Measurements from ENCODE around the gene TMPRSS4.
A peak's percentile ranks its signal among the peaks of the same experiment; 100 is the strongest.

The TMPRSS4 gene

DNA sequence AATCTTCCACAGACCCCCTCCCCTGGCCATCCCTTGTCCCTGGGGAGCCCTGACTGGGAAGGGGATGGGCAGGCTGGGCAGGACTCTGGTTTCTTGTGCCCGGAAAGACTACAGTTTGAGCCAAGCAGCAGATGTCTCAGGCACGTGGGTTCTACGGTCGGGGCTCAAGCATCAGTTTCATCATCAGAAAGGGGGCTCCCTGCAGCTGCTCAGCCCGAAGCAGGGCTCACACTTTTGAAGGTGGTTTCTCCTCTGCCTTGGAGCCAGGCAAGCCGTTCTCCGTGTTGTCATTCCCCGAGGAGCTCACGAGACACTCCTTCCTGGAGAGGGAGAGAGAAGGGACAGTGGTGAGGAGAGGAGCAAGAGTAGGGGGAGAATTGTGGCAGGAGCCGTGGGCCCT is 59.9 kb downstream of the TMPRSS4 start:
- DNase-seq = no peak

DNA sequence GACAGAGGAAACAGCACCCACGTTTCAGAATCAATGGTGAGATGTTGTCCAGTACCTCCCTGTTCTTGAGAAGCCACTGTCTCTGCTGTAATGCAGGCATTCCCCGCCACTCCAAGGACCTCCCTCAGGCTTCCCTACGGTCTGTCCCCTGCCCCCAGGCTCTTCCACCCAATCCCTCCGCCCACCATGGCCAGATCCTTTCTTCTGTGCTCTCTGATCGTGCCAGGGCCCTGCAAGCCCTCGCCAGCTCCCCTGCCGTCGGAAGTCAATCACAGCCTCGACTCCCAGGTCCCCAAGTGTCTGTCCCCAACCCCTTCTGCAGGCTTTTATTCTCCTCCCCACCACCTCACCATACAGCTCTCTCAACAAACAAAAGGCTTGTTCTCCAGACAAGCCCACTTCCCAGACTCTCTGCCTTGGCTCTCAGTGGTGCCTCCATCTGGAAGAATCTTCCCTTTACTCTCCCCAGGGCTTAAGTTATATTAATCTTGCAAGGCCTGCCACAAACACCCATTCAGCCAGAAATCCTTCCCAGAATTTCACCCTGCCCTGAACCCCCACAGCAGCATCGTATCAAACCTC is 62.1 kb downstream of the TMPRSS4 start:
- DNase-seq = no peak

DNA sequence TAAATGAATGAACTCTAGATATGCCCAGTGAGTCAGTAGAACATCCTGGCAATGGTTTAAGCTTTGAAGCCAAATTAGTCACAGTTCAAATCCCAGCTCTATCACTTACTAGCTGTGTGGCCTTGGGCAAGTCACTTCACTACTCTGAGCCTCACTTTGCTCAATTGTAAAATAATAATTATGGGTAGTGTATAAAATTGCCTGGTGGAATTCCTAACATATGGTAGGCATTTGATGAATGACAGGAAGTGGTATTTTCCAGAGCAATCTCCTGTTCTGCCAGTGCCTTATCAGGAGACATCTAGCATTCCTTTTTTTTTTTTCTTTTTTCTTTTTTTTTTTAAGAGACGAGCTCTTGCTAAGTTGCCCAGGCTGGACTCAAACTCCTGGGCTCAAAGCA is 62.7 kb downstream of the TMPRSS4 start:
- DNase-seq = no peak

DNA sequence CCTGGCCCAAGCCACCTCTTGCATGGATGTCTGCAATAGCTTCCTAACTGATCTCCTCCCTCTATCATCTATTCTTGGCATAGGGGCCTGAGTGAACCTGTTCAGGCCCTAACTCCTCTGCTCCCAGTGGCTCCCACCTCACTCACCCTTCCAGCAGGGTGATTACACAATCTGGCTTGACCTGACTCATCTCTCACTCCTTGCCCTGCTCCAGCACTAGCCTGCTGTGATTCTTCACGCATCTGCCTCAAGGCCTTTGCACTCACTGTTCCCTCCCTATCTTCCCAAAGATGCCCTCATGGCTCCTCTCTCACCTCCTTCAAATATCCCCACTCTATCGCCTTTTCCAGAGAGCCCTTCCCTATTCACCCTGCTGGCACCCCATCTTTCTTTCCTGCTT is 65.2 kb downstream of the TMPRSS4 start:
- DNase-seq = no peak

DNA sequence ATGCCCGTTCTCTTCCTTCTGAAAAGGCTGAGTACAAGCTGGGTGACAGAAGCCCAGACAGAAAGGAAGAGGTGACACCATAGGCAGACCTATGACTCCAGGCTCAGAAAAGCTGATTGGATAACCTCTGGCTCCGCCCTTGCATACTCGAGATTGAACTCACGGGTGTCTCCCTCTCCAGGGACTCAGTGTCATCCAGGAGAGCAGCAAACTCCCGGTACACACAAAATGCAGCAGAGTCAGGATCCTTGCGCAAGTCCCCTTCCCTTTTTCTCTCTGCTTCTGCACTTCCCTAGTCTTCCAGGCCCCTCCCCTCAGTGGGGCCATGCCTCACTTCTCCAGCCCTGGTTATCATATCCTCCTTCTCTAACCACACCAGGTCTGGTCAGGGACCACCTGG is 65.9 kb downstream of the TMPRSS4 start:
- DNase-seq = no peak

DNA sequence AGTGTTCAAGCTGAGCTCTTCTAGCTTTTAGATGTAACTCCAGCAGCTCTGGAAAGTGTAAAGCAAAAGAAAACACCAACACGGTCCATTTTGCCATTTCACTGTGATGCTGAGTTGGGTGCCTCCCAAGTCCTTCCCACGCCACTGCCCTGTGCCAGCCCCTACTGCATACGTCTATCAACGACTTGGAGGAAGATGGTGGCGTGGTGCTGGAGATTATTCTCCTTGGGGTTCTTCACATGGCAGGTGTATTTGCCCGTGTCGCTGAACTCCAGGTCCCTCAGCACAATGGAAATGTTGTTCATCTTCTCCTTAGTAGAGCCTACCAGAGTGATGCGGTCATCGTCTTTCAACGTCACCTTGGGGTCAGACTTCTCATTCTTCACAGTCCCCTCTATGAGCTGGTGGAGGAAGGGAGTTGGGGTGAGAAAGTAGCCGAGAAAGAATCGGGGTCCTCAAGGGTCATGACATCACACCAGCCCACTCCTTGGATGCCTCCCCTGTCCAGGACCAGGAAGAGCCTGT is 66.8 kb downstream of the TMPRSS4 start:
- DNase-seq = no peak

DNA sequence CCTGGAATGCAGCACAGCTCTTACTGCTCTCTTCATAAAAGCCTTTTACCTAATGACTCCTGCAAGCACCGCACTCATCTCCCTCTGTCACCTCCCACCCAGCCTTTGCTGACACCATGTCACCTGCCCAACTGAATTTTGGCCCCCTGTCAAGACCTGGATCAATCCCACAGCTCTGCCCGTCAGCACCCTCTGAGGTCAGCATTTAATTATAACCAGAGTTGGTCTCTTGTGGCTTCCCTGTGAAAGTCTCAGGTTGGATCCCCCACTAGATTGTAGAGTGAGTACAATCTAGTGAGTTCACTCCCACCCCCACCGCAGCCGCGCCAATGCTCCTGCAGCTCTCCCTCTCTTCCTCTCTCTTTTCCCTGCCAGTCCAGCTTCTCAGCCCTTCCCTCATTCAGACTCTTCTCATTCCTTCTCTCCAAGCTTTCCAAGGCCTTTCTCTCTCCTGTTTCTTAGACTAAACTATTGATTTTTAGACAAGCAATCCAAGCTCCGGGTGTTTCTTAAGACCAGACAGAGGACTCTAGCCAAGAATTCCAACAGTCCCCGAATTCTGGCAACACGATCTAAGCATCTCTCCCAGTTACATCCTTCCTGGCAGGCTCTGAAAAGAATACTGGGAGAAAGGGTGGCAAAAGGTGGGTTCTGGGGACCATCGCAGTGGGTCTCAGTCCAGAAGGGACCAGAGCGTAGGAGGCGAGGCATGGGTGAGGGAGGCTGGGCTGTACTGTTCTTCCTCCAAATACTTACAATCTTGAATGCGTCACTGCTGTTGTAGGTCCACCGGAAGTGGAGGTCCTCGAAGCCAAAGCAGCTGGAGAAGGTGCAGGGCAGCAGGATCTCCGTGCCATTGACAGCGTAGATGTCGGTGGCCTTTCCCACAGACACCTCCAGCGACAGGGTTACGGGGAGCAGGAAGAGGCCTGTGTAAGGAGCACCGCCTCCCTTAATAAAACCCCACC is 67.7 kb downstream of the TMPRSS4 start:
- DNase-seq = no peak

DNA sequence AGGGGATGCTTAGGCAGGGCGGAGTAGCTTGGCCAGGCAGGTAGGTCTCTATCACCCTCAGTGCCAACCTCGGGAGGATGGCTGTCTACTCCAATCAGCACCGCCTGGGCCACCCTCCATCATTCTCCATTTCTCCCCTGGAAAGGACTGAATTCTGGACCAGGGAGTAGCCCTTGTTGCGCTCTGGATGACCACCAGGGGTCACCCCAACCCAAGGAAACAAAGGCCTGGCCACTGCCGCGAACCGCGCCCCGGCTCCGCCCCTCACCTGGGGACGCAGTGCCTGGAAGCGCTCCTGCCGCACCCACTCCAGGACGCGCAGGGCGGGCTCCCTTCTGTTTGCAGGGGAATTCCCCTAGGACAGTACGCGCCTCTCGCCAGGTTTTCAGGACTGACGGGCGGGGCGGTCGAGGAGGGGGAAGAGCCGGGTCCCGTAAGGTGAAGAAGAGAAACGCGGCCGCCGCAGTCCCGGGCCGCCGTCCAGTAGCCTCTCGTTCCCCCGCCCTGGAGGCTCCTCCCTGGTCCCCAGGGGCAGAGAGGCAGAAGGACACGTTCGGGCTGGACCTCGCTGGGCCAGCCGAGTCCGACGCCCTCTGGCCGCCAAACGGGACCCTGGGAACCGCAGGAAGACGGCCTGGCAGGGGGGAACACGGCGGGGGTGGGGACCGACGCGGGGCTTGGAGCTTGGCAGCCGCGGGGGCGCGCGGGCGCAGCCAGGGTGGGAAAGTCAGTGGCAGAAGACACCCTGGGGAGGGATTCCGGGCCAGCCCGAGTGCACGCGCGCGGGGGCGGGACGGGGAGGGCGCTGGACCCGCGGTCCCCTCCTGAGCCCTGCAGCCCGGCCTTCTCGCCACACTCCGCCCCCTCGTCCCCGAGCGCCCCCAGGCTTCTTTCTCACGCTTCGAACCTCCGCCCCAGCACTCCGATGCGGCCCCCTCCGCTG is 68.7 kb downstream of the TMPRSS4 start:
- peak; percentile 91 for DNase-seq

DNA sequence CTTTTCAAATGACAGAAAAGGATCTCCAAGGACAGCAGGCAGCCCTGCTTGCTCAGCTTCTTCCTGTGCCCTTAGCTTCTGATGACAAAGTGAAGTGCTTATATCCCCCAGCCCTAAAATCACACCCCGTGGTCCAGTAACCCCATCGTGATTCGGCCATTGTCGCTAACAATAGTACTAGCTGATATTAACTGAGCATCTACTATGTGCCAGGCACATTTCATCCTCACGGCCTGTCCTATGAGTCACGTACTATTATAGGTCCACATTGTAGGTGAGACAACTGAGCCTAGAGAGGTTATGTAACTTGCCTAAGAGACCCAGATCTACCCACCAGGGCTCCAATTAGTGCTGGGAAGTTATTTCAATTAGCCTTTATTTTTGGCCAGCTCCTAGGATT is 69.7 kb downstream of the TMPRSS4 start:
- DNase-seq = no peak

DNA sequence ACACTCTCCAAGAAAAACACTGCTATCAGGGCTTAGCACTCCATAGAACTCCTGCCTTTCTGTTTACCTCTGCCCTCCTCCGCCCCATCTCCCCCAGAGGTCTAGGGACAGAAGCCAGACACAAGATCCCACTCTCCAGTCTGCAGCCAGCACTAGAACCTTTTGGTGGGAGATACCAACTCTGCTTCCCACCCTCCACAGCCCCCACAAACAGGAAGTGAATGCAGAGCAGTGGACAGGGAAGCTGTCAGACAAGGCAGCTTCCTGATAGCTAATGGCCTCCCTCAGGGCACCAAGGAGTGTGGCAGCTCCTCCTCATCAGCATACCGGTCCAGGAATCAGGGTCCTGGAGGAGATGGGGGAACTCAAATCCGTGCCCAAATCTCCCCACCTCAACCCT is 70.6 kb downstream of the TMPRSS4 start:
- no peak for DNase-seq

DNA sequence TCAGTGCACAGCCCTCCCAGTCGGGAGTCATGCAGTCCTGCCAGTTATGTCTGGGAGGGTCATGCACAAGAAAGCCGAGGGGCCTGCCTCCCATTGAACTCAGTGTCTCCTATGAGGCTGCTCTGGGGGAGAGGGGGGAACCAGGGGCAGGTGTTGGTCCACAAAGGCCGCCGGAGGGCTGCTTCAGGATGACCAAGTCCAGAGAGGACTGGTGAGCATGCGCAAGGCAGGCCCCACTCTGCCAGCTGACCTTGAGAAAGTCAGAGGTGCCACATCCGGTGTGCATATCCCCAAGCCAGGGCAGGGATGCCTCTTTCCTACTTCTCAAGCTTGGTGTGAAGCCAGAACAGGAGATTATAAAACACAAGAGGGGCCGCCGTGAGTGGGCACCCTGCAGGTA is 71.4 kb downstream of the TMPRSS4 start:
- no peak for DNase-seq

DNA sequence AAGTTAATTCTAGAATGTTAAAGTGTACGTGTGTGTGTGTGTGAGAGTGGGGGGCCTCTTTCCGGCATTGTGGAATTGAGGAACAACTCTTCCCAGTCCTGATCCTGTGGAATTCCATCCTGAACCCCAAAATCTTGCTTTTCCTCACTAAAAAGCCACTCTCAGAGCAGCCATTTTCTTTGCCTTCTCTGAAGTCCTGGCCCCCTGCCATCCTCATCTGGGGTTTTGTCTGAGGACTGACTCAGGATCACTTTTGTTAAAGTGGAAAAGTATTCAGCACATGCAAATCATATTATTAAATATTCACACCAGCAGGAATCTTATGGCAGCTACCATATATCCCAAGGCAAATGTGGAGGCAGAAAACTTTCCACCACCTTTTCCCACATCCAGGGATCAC is 72.0 kb downstream of the TMPRSS4 start:
- DNase-seq = no peak

DNA sequence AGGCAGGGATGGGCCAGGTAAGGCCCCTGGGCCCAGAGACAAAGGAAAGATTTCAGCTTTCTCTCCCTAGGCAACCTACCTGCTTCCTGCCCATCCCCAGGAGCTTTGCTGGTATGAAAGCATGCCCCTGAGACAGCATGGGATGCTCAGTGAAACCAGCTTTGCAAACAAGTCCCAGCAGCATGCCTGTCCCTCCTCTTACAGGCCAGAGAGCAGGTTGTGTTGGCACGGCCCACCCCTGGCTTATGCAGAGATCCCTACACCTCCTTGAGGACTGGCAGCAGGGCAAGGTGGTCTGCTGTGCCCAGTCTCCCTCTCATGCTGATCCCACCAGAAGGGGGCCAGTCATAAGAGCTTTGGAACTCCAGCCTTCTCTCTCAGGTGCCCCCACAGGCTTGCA is 72.6 kb downstream of the TMPRSS4 start:
- DNase-seq = no peak

DNA sequence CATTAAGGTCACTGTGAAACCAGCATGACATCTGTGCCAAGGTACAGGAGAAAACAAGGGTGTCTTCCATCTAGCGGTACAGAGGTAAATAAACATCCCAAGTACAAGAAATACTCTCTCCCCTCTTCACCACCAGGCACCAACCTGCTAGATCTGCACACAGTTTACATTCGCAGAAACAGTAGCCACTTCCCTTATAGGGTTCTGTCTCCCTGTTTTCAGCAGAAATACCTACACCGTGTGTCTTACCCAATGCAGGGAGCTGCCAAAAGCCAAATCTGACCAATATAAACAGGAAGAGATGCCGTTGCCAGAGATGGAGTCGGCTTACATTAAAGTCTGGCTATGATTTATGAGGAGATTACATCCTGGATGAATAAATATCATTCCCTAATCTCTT is 74.6 kb downstream of the TMPRSS4 start:
- DNase-seq = no peak

DNA sequence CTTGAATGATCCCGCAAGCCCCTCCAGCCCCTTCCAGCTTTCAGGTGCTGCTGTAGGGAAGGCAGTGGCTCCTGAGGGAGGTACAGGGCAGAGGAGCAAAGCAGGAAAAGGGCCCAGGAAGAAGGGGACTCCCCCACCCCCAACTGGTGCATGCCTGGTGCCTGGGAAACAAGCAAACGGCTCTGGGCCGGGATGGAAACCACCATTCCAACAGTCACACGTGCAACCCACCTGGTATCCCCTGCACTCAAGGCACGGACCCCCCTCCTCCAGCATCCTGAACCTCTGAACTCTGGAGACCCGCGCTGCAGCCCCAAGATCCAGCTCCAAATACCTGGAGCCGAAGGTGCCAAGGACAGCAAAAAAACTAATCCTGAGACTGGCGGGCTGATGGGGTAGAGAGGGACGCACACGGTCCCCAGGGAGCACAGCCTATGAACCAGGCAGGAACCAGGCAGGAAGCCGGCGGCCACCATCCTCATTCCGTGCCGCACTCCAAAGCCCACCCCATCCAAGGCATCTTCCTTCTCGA is 75.2 kb downstream of the TMPRSS4 start:
- DNase-seq = no peak

DNA sequence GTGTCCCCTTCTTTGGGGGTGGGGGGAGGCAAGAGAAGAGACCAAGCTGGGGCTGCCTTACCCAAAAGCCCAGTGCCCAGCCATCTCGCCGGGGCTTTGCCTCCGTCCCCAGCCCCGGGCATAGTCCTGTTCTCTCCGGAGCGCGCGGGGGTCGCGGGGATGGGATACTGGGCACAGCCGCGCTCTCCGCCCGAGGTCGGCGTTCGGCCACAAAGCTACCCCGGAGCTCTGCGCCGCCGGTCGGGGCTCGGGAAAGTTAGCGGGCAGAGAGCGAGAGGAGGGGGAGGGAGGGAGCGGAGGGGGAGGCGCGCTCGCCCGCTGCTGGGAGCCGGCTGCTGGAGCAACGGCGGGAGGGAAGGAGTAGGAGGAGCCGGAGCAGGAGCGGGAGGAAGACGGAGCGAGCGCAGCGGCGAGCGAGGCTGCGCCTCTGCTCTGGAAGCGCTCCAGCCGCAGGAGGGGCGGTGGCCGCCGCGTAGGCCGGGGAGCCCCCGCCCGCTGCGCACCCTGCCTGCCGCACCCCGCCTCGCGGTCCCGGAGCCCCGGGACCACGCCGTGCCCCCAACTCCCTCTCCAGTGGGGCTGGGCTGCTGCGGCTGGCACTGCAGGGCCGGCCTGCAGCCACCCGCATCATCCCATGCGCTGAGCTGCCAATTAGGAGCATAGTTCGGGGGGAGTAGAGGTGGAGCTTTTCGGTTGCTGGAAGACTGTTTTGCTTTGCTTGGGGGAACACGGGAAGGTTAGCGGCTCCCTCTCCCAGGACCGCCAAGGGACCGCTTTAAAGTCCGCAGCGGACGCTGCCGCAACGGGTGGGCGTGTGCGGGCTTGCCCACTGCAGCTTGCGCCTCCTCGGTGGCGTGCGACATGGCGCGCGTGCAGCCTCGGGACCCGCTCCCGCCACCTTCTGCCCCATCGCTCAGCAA is 75.9 kb downstream of the TMPRSS4 start, which contains the start of gene SCN4B:
Gene SCN4B (minus strand): TSS at position 272 of the 920 bp plus-strand sequence. CDS start 150 bp downstream, at position 122.
- DNase-seq = no peak

DNA sequence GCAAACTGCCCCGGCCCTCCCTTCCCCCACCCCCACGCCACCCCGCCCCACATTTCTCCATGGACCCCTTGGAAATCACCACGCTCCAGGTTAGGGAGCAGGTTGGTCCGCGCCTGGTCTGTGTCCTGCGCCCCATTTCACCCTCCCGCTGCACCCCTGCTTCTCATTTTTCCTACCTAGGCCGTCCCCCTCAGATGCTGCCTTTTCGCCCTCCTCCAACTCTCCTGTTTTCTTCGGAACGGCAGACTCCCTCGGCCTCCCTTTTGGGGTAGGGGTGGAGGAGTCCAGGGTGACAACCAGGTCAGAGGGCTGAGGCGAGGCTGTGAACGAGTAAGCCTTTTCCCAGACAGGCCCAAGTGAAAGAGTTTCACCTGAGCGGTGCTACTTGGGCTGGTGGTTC is 76.6 kb downstream of the TMPRSS4 start:
- DNase-seq = no peak

DNA sequence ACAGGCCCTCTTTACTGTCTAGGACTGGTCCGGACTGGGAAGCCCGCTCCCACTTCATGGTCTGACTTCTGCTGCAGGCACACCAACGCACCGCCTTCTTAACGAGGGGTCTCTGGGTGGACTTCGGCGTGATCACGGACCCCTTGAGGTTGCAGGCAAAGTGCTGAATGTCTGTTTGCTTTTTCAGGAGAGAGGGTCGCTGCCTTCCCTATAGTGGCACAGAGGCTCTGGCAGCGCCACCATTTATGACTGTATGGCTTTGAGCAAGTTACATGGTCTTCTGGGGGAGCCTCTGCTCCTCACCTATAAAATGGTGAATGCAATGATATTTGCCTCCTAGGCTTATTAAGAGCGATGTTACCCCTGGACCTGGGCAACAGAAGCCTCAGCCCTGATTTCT is 77.1 kb downstream of the TMPRSS4 start:
- DNase-seq = no peak

DNA sequence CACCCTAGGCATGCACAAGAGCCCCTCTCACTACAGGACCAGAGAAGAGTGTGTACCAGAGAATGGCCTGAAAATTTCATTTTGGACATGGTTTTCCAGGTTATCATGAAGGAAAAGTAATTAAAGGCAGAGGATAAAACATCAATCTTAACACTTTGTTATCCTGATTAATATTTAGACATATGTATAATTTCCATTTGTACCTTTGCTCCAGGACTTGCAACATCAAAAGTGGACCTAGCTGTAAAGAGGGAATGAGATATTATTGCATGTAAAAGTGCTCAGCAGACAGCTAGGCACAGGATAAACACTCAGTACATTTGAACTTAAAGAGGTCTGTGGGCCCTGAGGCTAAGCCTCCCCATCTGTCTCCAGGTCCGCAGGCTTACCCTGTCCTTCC is 77.8 kb downstream of the TMPRSS4 start:
- no peak for DNase-seq

DNA sequence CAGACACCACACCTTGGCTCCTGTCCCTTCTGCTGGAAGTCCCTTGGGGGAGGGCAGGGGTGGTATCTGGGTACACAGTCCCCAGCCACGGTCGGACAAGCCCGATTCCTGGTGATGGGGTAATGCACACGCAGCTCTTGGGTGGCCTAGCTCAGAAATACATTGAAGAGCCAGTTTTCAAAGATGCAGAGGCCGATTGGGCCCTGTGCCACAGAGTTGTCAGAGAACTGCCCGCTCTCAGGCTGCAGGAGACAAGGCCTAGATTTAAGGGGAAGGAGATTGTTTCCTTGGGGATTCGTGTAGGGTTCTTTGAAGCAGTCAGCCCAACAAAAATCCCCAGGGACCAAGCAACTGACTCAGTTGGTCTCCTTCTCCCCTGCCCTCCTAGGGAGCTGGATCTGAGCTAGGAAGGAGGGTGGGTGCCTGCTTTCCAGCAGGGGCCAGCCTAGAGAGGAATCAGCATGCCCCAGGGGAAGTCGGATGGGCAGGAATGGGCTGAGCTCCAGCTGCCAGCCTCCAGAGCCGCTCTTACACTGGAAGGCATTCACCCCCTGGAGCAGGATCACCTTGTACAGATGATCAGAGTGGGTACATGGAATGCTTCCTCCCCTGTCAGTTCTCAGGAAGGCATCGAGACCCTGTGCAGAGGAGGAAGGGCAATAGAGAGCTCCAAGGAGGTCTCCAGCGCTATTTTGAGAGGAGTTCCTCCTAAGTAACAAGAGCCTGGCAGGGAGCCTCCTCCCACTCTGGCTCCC is 79.1 kb downstream of the TMPRSS4 start:
- no peak for DNase-seq

Measured in activated CD4-positive, alpha-beta T cell treated with anti-CD3 and anti-CD28 coated beads, Interleukin-2, amount 50 U/mL, for 16 hours (primary cell).